ENCODE measurements around the gene DPYSL4.
"Not testable (repeated sequence)": the region's sequence is repeated elsewhere in the genome, so short reads cannot be mapped to it uniquely, and the experiment has no call there.

Gene DPYSL4

DNA sequence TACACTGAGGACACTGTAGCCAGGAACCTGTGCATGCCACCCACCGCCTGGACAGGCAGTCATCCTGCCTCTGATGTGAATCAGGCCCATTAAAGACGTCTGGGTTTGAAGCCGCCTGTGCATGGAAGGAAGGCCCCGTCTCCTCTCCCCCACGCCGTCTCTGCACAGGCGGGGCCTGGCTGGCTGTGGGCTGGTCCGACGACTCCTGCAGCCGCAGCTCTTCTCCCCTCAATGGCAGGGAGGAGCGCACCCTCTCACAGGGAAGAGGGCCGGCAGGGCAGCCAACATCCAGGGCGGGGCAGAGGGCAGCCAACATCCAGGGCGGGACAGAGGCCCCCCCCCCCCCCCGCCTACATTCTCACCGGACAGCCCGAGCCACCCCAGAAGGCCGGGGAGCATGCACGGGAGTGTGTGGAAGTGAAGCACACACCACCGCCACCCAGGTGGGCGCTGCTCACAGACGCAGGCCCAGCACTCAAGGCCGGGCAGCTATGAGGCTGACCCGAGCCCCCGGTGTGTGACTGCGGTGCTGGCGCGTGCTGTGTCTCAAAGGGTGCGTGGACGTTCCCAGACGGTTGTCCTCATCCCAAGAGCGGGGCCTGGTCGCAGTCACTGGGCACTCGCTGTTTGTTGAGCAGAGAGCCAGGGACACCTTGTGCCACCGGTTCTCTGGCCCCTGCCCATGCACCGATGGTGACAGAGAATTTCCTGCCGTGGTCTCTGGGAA lies 19.1 kb downstream of the DPYSL4 start:
- no peak for DNase-seq

DNA sequence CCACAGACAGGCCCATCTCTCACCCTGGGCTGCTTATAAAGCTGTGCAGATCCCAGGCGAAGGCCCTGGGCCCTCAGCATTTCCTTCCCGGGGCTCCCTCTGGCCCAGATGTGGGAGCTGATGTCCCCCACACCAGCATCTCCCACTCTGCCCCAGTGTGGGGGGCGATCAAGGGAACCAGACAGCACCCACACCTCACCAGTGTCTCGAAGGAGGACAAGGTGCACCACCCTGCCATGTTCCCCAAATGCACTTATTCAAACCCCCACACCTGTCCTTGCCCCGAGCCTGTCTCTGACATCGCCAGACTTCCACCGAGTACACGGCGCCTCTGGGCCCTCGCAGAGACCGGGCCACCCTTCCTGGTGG lies 19.6 kb downstream of the DPYSL4 start:
- DNase-seq: no peak

DNA sequence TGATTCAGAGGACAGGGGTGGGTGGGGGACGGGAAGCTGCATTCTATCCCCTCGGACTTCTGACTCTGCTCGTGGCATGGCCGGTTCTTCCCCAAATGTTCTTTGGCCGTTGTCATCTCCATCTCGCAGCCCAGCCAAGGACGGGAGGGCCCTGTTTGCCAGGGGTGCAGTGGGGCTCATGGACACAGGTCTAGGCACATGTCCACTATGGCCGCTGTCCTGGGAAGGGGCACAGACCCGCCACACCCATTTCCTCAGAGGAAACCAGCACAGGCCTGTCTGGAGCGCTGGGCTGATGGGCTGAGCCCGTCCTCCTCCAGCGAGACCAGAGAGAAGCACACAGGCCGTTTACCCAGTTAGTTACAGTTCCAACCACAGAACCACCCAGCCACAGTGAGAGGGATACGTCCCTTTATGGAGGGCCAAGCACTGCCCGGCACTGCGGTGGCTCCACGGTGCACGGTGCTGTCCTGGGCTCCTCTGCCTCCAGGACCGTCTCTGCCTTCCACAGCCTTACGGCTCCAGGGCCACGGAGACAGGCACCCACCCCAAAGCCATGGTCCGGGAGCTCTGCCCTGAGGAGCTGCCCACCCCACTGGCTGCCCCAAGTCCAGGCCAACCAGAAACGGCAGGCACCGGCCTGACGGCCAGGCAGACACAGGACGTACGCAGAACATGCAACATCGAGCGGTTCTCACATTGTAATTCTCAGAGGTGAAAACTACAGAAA lies 20.2 kb downstream of the DPYSL4 start:
- no peak for DNase-seq

DNA sequence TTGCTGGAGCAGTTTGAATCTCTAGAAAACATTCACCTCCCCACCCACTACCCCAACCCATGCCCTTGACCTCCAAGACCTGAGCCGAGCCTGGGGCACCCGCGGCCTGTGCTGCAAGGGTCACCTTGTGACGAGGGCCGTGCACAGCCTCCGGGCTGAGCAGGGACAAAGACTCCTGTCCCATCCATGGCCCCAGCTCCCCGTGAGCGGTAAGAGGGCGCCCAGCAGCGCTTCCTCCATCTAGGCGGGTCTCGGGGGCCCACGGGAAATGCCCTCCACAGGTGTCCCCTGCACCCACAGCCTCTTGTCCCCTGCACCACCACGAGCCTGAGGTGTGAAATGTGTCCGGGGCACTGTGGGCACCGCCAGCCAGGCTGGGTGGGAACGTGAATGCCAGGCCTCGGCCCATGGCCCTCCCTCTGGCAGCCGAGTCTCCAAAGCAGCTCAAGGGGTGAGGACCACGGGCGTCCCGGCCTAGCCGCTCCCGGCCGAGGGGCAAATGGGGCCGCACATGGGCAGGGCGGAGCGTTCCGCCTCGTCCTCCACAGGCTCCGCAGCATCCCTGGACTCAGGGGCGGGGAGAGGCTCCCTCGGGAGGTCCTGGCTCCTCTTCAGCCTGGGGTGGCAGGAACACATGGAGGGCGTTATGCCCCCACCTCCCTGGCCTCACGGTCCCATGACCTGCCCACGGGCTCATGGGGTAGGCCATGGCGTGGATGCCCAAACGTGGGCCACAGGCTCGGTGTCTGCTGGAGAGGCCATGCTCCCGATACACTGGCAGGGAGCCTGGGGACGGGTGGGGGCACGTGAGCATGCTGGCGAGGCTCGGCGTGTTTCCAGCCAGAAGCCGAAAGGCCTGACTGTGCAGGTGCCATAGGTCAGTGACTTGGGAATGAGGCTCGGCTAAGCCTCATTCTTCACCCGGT lies 21.1 kb downstream of the DPYSL4 start:
- no peak for DNase-seq

DNA sequence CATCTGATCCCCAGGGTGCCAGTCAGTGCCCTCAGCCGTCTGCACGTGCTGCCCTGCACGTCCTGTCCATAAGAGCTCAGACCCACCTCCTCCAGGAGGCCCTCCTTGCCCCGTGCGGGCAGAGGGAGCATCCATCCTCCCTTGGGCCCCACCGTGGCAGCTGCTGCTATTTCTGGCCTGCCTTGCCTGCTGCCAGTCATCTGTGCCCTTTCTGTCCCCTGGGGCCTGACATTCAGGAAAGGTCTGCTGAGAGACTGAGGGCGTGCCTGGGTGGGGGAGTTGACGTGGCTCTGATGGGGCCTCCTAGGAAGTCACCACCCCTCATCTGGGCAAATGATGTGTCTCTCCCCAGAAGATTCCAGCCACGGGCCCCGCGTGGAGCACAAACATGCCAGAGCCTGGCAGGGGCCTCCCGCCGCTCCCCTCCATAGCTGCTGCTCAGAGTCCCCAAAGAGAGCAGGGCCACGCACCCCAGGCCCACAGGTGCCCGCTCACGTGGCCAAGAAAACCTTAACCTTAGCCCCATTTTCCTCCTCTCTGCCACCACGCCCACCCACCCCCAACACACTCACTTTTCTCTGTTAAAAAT lies 21.8 kb downstream of the DPYSL4 start:
- no peak for DNase-seq

DNA sequence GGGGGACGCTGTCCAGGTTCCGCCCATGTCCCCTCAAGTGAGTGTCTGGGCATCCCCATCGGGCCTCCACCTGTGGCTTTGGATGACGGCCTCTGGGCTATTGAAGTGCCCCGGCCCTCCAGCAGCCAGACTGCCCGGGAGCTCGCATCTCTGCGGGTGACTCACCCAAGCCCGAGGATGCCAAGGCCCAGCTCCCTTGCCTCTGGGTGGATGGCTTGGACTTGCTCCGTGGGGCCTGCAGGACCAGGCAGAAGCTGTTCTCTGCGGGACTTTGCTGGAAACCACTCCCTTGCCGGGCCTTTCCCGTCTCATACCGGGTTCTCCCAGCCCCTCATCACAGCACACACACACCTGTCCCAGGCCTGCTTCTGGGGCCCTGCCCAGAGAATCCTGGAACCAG lies 22.4 kb downstream of the DPYSL4 start:
- no peak for DNase-seq

DNA sequence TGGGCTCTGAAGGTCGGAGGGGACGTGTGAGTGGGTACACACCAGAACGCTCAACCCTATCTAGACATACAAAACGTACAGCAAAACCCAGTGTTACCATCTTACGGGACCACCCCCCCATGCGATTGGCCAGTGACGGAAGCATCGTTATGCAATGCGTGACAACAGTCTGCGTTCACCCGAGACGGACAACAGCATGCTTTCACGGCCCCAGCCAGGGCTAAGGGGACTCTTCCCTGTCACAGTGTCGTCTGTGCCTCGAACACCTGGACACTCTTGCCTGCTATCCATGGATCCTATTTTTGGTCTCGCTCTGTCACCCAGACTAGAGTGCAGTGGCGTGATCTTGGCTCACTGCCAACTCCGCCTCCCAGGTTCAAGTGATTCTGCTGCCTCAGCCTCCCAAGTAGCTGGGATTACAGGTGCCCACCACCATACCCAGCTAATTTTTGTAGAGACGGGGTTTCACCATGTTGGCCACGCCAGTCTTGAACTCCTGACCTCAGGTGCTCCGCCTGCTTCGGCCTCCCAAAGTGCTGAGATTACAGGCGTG lies 23.3 kb downstream of the DPYSL4 start:
- no peak for DNase-seq

DNA sequence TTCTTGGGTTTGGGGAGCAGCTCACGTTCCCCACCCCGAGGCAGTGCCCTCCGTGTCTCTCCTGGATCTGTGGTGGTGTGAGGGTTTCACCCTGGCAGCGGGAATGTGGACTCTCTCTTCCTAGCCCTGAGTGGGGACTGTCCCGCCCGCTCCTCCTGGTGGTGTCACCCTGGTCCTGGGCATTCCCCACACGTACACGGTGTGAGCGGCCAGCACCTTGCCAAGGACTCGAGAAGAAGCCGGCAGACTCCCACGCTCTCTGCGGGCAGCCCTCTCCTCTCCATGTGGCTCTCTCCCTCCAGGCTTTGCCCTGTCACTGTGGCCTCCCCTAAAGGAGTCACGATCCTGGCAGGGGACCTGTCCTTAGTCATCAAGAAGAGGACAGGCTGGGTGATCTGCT lies 24.0 kb downstream of the DPYSL4 start:
- no peak for DNase-seq

DNA sequence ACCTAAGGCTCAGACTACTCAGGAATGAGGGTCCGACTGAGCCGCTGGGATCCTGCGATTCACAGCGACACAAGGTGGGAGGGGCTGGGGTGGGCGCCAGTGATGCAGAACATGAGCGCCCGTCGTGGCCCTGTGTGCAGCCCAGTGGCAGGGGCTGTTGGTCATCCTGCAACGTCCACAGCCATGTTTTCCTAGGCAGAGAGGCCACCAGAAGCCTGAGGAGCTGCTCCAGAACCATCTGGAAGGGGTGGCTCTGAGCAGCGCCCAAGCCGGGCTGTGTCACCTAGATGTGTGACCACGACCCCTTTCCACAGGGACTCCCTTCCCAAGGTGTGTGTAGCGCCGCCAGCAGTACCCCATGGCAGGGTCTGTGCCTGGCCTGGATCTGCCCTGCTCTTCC lies 24.5 kb downstream of the DPYSL4 start:
- no peak for DNase-seq

DNA sequence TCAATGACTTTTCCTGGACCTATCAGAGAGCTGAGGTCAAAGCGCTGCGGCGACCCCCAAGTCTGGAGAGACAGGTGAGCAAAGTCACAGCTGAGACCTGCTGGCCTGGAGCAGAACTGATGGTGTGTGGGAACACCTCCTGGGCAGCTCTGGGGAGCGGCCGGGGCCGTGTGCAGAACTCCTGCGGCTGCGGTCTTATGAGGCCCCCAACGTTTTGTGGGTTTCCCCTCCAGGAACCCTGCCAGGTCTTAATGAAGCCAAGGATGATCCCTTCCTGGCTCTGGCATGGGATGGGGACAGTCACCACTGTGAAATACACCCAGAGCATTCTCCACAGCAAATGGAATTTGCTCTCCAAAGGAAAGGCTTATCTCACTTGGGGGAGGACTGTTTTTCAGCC lies 26.1 kb downstream of the DPYSL4 start:
- no peak for DNase-seq

DNA sequence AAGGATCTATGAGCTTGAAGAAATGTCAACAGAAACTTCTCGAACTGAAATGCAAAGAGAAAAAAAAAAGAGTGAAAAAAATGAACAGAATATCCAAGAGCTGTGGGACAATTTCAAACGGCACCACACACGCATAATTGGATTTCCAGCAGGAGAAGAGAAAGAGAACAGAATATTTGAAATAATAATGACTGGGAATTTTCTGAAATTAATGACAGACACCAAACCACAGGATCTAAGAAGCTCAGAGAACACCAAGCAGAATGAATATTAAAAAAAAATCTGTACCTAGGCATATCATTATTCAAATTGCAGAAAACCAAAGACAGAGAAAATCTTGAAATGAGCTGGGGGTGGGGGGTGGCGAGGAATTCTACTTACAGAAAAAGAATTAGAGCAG lies 27.2 kb downstream of the DPYSL4 start:
- DNase-seq: no peak

DNA sequence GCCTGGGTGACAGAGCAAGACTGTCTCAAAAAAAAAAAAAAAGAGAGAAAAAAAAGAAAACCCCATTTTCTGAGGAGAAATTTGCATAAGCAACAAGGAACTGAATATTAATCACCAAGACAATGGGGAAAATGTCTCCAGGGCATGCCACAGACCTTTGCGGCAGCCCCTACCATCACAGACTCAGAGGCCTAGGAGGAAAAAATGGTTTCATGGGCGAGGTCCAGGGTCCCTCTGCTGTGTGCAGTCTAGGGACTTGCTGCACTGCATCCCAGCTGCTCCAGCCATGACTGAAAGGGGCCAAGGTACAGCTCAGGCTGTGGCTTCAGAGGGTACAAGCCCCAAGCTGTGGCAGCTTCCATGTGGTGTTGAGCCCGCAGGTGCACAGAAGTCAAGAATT lies 29.7 kb downstream of the DPYSL4 start:
- DNase-seq: not testable (repeated sequence)

DNA sequence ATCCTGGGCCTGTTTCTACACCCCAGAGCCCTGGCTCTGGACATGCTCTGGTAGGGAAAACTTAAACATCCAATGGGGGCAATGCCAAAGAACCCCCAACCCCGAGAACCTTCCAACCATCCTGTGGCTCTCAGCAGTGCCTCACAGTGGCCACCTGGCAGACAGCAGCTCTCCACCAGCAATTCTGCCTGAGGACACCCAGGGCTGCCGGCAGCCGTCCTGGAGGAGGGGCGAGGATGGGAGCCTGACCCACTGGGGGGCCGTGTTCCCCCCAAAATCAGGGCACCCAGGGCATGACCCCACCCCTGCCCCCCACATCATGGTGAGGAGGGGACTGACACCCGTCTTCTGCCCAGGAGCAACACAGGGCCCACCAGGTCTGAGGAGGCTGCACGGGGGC lies 32.7 kb downstream of the DPYSL4 start:
- DNase-seq: no peak

DNA sequence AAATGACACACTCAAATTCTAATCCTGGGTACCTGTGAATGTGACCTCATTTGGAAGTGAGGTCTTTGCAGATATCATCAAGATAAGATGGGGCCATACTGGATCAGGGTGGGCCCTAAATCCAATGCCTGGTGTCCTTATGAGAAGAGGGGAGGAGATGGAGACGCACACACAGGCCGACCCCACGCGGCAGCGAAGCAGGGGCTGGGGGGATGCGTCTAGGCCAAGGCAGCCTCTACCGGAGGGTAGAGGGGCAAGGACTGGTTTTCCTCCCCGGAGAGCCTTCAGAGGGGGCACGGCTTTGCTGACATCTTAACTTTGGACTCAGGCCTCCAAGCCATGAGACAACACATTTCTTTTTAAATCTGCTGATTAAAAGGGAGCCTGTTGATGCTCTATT lies 33.3 kb downstream of the DPYSL4 start:
- no peak for DNase-seq

DNA sequence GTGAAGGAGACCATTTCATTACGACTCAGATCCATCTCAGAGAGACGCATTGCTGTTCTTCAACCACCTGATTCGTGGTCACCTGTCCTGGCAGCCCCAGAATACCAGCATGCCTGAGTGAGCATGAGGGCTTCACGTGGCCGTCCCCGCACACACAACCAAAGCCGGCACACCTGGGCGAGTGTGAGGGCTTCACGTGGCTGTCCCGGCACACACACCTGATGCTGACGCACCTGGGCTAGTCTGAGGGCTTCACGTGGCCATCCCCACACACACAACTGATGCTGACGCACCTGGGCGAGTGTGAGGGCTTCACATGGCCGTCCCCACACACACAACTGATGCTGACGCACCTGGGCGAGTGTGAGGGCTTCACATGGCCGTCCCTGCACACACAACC lies 34.2 kb downstream of the DPYSL4 start:
- DNase-seq: not testable (repeated sequence)

DNA sequence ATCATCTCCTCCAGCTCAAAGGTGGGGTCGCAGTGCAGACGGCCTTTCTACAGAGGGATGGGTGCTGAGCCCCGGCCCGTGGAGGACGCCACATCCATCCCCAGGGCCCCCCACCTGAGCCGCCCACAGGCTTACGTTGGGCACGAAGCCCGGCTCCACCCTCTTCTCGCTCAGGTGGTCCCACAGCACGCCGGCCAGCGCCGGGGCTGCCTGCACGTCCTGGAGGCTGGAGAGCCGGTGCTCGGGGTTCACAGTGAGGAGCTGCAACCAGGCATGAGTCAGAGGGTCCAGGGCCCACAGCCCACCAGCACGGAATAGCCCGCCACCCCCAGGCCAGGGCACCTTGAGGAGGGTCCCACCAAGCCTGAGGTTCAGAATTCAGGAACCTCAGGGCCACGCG lies 36.0 kb downstream of the DPYSL4 start:
- DNase-seq: no peak

DNA sequence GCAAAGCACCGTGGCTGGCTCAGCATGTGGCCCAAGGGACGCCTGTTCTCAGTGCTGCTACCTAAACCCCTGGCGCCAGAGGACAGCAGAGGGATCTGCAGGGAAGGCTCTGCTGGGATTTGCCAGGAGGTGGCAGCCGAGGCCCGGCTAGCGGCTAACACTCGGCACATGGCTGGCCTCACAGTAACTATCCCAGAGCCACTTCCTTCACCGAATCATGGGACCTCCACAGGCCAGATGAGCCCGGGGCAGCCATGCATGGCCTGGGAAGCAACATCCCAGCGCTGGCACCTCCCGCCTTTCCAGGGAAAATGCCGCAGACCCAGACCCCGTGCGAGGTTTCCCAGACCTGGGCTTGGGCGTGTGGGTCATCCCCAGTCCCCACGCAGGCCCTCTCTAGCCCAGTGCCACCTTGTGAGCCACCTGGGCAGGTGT lies 36.4 kb downstream of the DPYSL4 start:
- peak in 47 of 51 donors; percentile 10 to 85 (median 63) for DNase-seq

DNA sequence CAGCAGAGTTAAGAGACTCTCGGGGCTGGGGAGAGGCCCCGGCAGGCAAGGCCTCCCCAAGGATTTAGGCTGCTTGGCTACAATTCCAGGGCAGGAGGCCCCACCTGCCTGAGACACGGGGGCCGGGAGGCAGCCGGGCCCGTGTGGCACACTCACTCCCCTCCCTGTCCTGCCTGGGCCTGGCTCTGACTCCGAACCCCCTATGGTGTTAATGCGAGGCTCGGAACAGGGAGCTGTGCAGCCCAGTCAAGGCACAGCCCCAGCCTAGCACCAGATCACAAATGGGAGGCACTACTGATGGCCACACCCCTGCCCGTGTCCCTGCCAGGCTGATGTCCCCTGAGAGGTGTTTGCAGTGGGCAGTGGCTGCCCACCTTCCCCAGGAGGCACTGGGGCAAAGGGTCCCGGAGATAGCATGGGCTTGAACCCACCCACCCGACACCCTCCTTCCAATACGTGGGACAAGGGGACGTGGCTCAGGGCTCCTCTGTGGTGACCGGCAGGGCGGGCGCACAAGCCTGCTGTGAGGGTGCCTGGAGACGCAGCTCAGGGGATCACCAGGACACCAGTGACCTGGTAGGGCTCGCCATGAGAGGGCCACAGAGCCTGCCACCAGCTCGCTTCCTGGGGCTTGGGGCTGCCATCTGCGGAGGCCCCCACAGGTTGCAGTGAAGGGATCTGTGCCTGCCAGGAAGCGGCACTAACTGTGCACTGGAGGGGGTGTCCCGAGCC lies 37.0 kb downstream of the DPYSL4 start:
- no peak for DNase-seq

DNA sequence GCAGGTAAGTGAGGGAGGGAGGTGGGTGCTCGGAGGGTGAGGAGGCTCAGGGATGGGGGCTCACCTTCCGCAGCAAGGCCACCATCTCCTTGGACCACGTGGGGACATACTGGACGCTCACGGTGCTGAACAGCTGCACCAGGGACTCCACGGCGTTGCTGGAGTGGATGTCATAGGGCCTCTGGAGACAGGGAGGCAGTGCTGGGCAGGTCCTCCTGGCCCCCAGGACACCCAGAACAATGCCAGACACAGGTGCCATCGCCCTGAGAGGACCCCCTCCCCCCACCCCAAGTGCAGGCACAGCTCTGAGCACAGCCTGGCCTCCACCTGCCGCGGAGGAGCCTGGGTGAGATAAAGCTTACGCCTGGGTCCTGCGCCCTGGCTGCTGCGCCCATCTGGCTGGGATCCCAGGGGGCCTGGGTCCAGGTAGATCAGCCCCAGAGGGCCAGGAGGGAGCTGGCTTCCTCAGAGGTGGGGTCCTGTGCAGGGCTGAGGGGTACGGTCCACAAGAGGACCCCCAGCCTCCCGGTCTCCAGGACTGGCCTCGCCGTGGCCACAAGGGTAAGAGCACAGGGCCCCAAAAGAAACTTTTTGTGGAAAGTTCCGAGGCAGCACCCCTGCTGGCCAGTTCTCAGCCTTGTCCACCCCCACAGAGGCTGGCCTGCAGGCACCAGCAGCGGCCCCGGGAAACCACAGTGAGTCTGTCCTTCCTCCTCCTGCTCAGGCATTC lies 37.8 kb downstream of the DPYSL4 start:
- no peak for DNase-seq
